ENCODE measurements around the gene WDFY4.

DNA sequence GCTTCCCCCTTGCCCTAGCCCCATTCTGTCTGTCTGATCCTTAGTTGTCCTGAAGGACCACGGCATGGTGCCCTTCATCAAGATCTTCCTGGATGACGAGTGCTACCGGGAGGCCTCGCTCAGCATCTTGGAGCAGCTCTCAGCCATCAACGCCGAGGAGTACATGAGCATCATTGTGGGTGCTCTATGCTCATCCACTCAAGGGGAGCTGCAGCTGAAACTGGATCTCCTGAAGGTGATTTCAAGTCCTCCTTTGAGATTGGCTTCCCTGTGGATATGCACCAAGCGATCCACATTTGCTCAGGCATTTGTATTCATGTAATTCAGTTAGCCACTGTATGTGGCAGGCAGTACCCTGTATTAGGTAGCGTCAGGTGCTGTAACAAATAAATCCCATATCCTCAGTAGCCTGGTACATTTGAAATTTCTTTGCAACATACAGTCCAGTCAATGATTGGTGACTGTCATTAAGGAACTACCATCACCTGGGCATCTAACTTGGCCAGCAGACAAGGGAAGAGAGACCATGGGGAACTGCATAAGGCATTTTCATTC is 51.2 kb downstream of the WDFY4 start:
- TF ChIP-seq EZH2 (IDR thresholded peaks at IDR 0.05; ENCODE audit: insufficient read depth, poor library complexity, severe bottlenecking) (no peak), EZH2phosphoT487 (IDR thresholded peaks at IDR 0.05; ENCODE audit: insufficient read depth, low read depth) (no peak)
